GM12874 (cell line): ENCODE measurements around the gene RSPH1.

Experiments
- CTCF ChIP-seq: IDR thresholded peaks from 2 replicates; pipeline ENCODE4 v1.5.1; 2011; ENCODE audit warnings: low read depth, mild to moderate bottlenecking, control low read depth, low read length, moderate library complexity; ENCODE audit not compliant: insufficient read depth

The RSPH1 gene

GRCh38 chr21:42518626-42519025, 22.6 kb upstream of the RSPH1 start:
- TF ChIP-seq CTCF, result no peak

GRCh38 chr21:42518215-42518614, 22.2 kb upstream of the RSPH1 start:
- no peak for TF ChIP-seq CTCF

- TF ChIP-seq CTCF, result no peak
These were observed 19.9 kb upstream of the RSPH1 start for GRCh38 chr21:42515708-42516502.

- no peak for TF ChIP-seq CTCF
These were observed 18.8 kb upstream of the RSPH1 start for GRCh38 chr21:42514883-42515228.

GRCh38 chr21:42513985-42514882, 18.2 kb upstream of the RSPH1 start:
- TF ChIP-seq CTCF, result no peak

- TF ChIP-seq CTCF, result 0 out of 2 replicates have a peak, but pooled peaks have one; percentile 11
These were observed 17.3 kb upstream of the RSPH1 start, which contains the start of gene SLC37A1 for GRCh38 chr21:42513151-42513984. Gene SLC37A1 (plus strand): TSS chr21:42513852. CDS start chr21:42518455, 4,603 bp downstream.
